HCT116 (cell line): ENCODE data around the gene TNFRSF6B. TPM values are rescaled to one million over a fixed set of nuclear protein-coding genes. Genes with fewer than 3 reads are reported as not detected.

Source experiments
- ATAC-seq: fragments of 200-7000 bp; cut with Tn5 transposase; 2 replicates; pipeline ENCODE4 v1.9.1; 2020; ENCODE audit warnings: mild to moderate bottlenecking, moderate library complexity
- BruUV-seq: library from RNA; stranded (reverse); fragments of 400-500 nt; replicated peaks from 2 replicates; lab custom pipeline; 2021; lab: Mats Ljungman, UMichigan
- CTCF ChIA-PET: fragments of 300-600 bp; sonication (Branson Sonifier 250); formaldehyde crosslinking; loops from one replicate; lab custom pipeline; 2021; ENCODE audit warnings: antibody characterized with exemption; lab: Charles Lee
- POLR2A ChIA-PET: fragments of 300-600, 350-600 bp; sonication (Branson Sonifier 250); formaldehyde crosslinking; loops from one replicate; lab custom pipeline; 2021; ENCODE audit warnings: antibody characterized with exemption; lab: Charles Lee
- RAD21 ChIA-PET, 2 experiments: fragments of 300-600 bp; sonication (Branson Sonifier 250); formaldehyde crosslinking; loops; one replicate each; lab custom pipeline; 2023; ENCODE audit warnings: low total read pairs in 2 of 2; ENCODE audit not compliant: uncharacterized antibody in 2 of 2, unreplicated experiment in 2 of 2, low non-redundant PET in 1 of 2; lab: Charles Lee
- DNase-seq: peaks from one replicate; pipeline ENCODE4 v3.0.0-alpha.2; 2010; ENCODE audit warnings: low read depth, low spot score
- H2AFZ ChIP-seq: fragments of 200-600 bp; shearing (Covaris generic), sonication (generic); 2 replicates; pipeline ENCODE4 v1.6.1; 2017; ENCODE audit warnings: low read depth, mixed run types, mixed read lengths, antibody characterized with exemption, low read length; ENCODE audit not compliant: poor library complexity, severe bottlenecking
- H3K27ac ChIP-seq: 2 replicates; pipeline ENCODE4 v1.5.1; 2012; ENCODE audit warnings: low read depth, low read length
- H3K27me3 ChIP-seq: fragments of 200-600 bp; sonication (generic); 2 replicates; pipeline ENCODE4 v1.6.1; 2016; ENCODE audit warnings: mixed run types, low read length, mixed read lengths; ENCODE audit not compliant: insufficient read depth
- H3K36me3 ChIP-seq, 2 experiments: fragments of 200-500 bp in 1 of 2; fragments of 200-600 bp in 1 of 2; sonication (Bioruptor generic) in 1 of 2; sonication (generic) in 1 of 2; 2 replicates each; pipeline versions ENCODE4 v1.5.1 to v1.6.1; 2014 to 2016; ENCODE audit warnings: low read length in 2 of 2, inconsistent platforms in 1 of 2, mixed read lengths in 1 of 2, mixed run types in 1 of 2; ENCODE audit not compliant: insufficient read depth in 2 of 2, control insufficient read depth in 1 of 2
- H3K4me1 ChIP-seq, 2 experiments: fragments of 200-600 bp in 1 of 2; sonication (generic) in 1 of 2; 2 replicates each; pipeline versions ENCODE4 v1.5.1 to v1.6.1; 2012 to 2017; ENCODE audit warnings: low read length in 2 of 2, inconsistent platforms in 1 of 2, mild to moderate bottlenecking in 1 of 2, mixed read lengths in 1 of 2, mixed run types in 1 of 2, moderate library complexity in 1 of 2; ENCODE audit not compliant: insufficient read depth in 2 of 2, control insufficient read depth in 1 of 2
- H3K4me2 ChIP-seq: fragments of 200-600 bp; sonication (generic); 2 replicates; pipeline ENCODE4 v1.6.1; 2017; ENCODE audit warnings: mixed run types, low read length, mixed read lengths
- H3K4me3 ChIP-seq, 2 experiments: fragments of 200-600 bp in 1 of 2; sonication (generic) in 1 of 2; replicated peaks in 1 of 2; 2 replicates each; pipeline ENCODE4 v1.5.1; 2011 to 2016; ENCODE audit warnings: low read length in 2 of 2, control low read depth in 1 of 2, low read depth in 1 of 2, mild to moderate bottlenecking in 1 of 2, mixed read lengths in 1 of 2, mixed run types in 1 of 2
- H3K79me2 ChIP-seq: fragments of 200-600 bp; sonication (generic); 2 replicates; pipeline ENCODE4 v1.6.1; 2017; ENCODE audit warnings: mild to moderate bottlenecking, mixed run types, low read length, moderate library complexity, mixed read lengths; ENCODE audit not compliant: insufficient read depth
- H3K9ac ChIP-seq: fragments of 200-600 bp; sonication (generic); 2 replicates; pipeline ENCODE4 v1.6.1; 2016; ENCODE audit warnings: low read length, mixed read lengths
- H3K9me2 ChIP-seq: fragments of 200-600 bp; sonication (generic), shearing (Covaris generic); 2 replicates; pipeline ENCODE4 v1.6.1; 2017; ENCODE audit warnings: mixed run types, mild to moderate bottlenecking, moderate library complexity; ENCODE audit not compliant: insufficient read depth
- H3K9me3 ChIP-seq, 2 experiments: fragments of 200-500 bp in 1 of 2; fragments of 200-600 bp in 1 of 2; sonication (Bioruptor generic) in 1 of 2; sonication (generic) in 1 of 2; 2 replicates each; pipeline ENCODE4 v1.6.1; 2014 to 2017; ENCODE audit warnings: low read length in 2 of 2, mixed read lengths in 2 of 2, inconsistent platforms in 1 of 2, low read depth in 1 of 2, mild to moderate bottlenecking in 1 of 2, mixed run types in 1 of 2, moderate library complexity in 1 of 2; ENCODE audit not compliant: control insufficient read depth in 1 of 2, insufficient read depth in 1 of 2
- H4K20me1 ChIP-seq: fragments of 200-600 bp; sonication (generic), shearing (Covaris generic); 2 replicates; pipeline ENCODE4 v1.6.1; 2017; ENCODE audit warnings: mixed run types, mild to moderate bottlenecking, moderate library complexity; ENCODE audit not compliant: insufficient read depth
- ATF3 ChIP-seq: IDR thresholded peaks from 2 replicates; pipeline ENCODE4 v1.6.1; 2012
- CBX3 ChIP-seq: IDR thresholded peaks from 2 replicates; pipeline ENCODE4 v1.6.1; 2012; ENCODE audit warnings: low read depth
- CTCF ChIP-seq, 3 experiments: fragments of 200-600 bp in 1 of 3; sonication (generic) in 1 of 3; IDR thresholded peaks in 2 of 3; conservative IDR thresholded peaks in 1 of 3; 2 replicates each; pipeline ENCODE4 v1.5.1; 2012 to 2017; ENCODE audit warnings: low read depth in 2 of 3, low read length in 2 of 3, antibody characterized with exemption in 1 of 3, borderline replicate concordance in 1 of 3, control low read depth in 1 of 3, mild to moderate bottlenecking in 1 of 3, mixed read lengths in 1 of 3, mixed run types in 1 of 3, moderate library complexity in 1 of 3; ENCODE audit not compliant: insufficient read depth in 1 of 3
- EZH2phosphoT487 ChIP-seq: fragments of 200-600 bp; IDR thresholded peaks from 2 replicates; pipeline ENCODE4 v1.6.1; 2018; ENCODE audit warnings: antibody characterized with exemption, borderline replicate concordance
- FOSL1 ChIP-seq: IDR thresholded peaks from 2 replicates; pipeline ENCODE4 v1.6.1; 2012; ENCODE audit warnings: low read depth
- MAX ChIP-seq: IDR thresholded peaks from 2 replicates; pipeline ENCODE4 v1.6.1; 2012
- POLR2A ChIP-seq: IDR thresholded peaks from 2 replicates; pipeline ENCODE4 v1.7.0; 2011; ENCODE audit warnings: borderline replicate concordance; ENCODE audit not compliant: insufficient read depth, insufficient read length; ENCODE audit errors: extremely low read depth
- SIN3A ChIP-seq: IDR thresholded peaks from 2 replicates; pipeline ENCODE4 v1.6.1; 2012; ENCODE audit warnings: low read depth
- TCF7L2 ChIP-seq: IDR thresholded peaks from 2 replicates; pipeline ENCODE4 v1.7.0; 2011; ENCODE audit warnings: borderline replicate concordance, inconsistent platforms; ENCODE audit not compliant: insufficient read depth, insufficient read length; ENCODE audit errors: extremely low read depth
- ZFX ChIP-seq: fragments of 450-650 bp; IDR thresholded peaks from 2 replicates; pipeline ENCODE4 v1.6.1; 2017
- ZNF274 ChIP-seq: fragments of 200-500 bp; sonication (Bioruptor generic); IDR thresholded peaks from 2 replicates; pipeline ENCODE4 v1.6.1; 2014; ENCODE audit warnings: mild to moderate bottlenecking, low read depth, low read length, inconsistent platforms
- intact Hi-C: fragments of 100-400 bp; cut with micrococcal nuclease; formaldehyde crosslinking; loops from 2 replicates; pipeline ENCODE4 v1.10.0; 2022
- total RNA-seq: library from RNA; stranded (reverse); gene quantifications from one replicate; pipeline ENCODE4 v1.2.1, GENCODE V29; 2021; ENCODE audit not compliant: unreplicated experiment
- TF ChIP-seq, protein P1 (sequence below): IDR thresholded peaks from 2 replicates; pipeline ENCODE4 v1.6.1; 2012; ENCODE audit warnings: low read depth

Gene TNFRSF6B
- total RNA-seq, 1 experiment from 2014 or later, result 147 TPM

- no peaks in the 10 kb centered on the region for H3K9me3 ChIP-seq
- RAD21 ChIA-PET, result no interaction called here
- peaks cover 4% of the 10 kb centered on the region in 2 experiments; a peak in 3 of 4 replicates for H3K36me3 ChIP-seq
- POLR2A ChIA-PET, result no interaction called here
- CTCF ChIA-PET, result no interaction called here
- DNase-seq, result no peak
- H3K27ac ChIP-seq, result peak overlapping the region; percentile 100; the same call in 1 of the 2 replicates
- TF ChIP-seq EZH2phosphoT487 (no peak), CBX3 (no peak), ZNF274 (no peak), POLR2A (no peak), ATF3 (no peak), FOSL1 (no peak), MAX (no peak), CTCF (IDR thresholded peaks at IDR 0.05 in 2 of 3, conservative IDR thresholded peaks at IDR 0.05 in 1 of 3; ENCODE audit: borderline replicate concordance in 1 of 3, insufficient read depth in 1 of 3, low read depth in 2 of 3, low read length in 2 of 3) (no peak), TCF7L2 (no peak), ZFX (no peak), SIN3A (no peak)
- TF ChIP-seq, protein P1, sequence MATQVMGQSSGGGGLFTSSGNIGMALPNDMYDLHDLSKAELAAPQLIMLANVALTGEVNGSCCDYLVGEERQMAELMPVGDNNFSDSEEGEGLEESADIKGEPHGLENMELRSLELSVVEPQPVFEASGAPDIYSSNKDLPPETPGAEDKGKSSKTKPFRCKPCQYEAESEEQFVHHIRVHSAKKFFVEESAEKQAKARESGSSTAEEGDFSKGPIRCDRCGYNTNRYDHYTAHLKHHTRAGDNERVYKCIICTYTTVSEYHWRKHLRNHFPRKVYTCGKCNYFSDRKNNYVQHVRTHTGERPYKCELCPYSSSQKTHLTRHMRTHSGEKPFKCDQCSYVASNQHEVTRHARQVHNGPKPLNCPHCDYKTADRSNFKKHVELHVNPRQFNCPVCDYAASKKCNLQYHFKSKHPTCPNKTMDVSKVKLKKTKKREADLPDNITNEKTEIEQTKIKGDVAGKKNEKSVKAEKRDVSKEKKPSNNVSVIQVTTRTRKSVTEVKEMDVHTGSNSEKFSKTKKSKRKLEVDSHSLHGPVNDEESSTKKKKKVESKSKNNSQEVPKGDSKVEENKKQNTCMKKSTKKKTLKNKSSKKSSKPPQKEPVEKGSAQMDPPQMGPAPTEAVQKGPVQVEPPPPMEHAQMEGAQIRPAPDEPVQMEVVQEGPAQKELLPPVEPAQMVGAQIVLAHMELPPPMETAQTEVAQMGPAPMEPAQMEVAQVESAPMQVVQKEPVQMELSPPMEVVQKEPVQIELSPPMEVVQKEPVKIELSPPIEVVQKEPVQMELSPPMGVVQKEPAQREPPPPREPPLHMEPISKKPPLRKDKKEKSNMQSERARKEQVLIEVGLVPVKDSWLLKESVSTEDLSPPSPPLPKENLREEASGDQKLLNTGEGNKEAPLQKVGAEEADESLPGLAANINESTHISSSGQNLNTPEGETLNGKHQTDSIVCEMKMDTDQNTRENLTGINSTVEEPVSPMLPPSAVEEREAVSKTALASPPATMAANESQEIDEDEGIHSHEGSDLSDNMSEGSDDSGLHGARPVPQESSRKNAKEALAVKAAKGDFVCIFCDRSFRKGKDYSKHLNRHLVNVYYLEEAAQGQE, result no peak
- no peaks in the 10 kb centered on the region for H3K27me3 ChIP-seq
- no peak overlapping the region for H3K4me2 ChIP-seq
- no peaks in the 10 kb centered on the region for H3K9me2 ChIP-seq
- H2AFZ ChIP-seq, result no peak overlapping the region
- no TSS peak for BruUV-seq
- peaks cover 33 to 44% of the 10 kb centered on the region in 2 experiments for H3K4me1 ChIP-seq
- peaks cover 18% of the 10 kb centered on the region for H3K79me2 ChIP-seq
- no peak for ATAC-seq
- no peaks in the 10 kb centered on the region for H4K20me1 ChIP-seq
- H3K4me3 ChIP-seq, result no peak overlapping the region
- intact Hi-C loops, result loop anchor here (5.0 kb wide), 1 partner anchor 143 kb away; the partner anchor contains the start of gene PTK6
- H3K9ac ChIP-seq, result no peak overlapping the region
Measured at GRCh38 chr20:63679799-63680305, 16.6 kb upstream of the TNFRSF6B start.
